Heart left ventricle (tissue), 13 donors: ENCODE results near the gene AFAP1L1.

Source experiments
- CTCF ChIP-seq, 12 donors: fragments of 200-600 bp; sonication (generic) in 4 of 12; IDR thresholded peaks; one replicate each; pipeline versions ENCODE4 v1.5.0 to v1.8.0; 2018 to 2022; ENCODE audit warnings: antibody characterized with exemption in 12 of 12, mild to moderate bottlenecking in 5 of 12
- POLR2A ChIP-seq, 2 donors: fragments of 450-650 bp; IDR thresholded peaks; one replicate each; pipeline ENCODE4 v1.6.1; 2017; ENCODE audit warnings: antibody characterized with exemption in 2 of 2, mild to moderate bottlenecking in 2 of 2, moderate library complexity in 2 of 2
- donor health status: ischemic (EF 13 %, LVEDD 7.1; RV severe dilation, severe dysfunction).
- donor health status: DM: no; HTN: yes; CAD: no.
- donor health status: DM: no; HTN: no; CAD: no.
- donor health status: ischemic (EF 25% LVEDD 6.9; RV normal size, moderate dysfunction).
- donor health status: ischemic (EF 25% LVEDD 5.7; RV mildly dilated, moderate dysfunction).
- donor health status: ischemic (EF 35%, LVEDD 5.7; RV mildly dilated, moderate dysfunction).
- donor health status: nonischemic (EF 11% LVEDD 7.7; RV severe dilation, severe dysfunction).
- donor health status: DM: yes; HTN: yes; CAD: no.
- donor health status: PGD.
- donor health status: ischemic (EF 29% LVEDD 5.4; RV normal size, mild dysfunction).
- donor health status: nonischemic (EF 23%, LVEDD 6.1; RV moderate dilation, normal function).

GRCh38 chr5:149282966-149283332, 11.3 kb downstream of the AFAP1L1 start:
- TF ChIP-seq POLR2A (IDR thresholded peaks at IDR 0.05) (no peak), CTCF (IDR thresholded peaks at IDR 0.05) (no peak)
